Testis (tissue), 3 donors: Measurements from ENCODE around the gene RSPO3. TPM values are rescaled to one million over a fixed set of nuclear protein-coding genes. Genes with fewer than 3 reads are reported as not detected.
A peak's percentile ranks its signal among the peaks of the same experiment; 100 is the strongest.

Experiments used
- DNase-seq: peaks from one replicate; pipeline ENCODE4 v3.0.0-alpha.2; 2019
- H3K27ac ChIP-seq, 2 donors: fragments of 200-600 bp; sonication (generic); one replicate each; pipeline ENCODE4 v1.5.1; 2019
- H3K27me3 ChIP-seq: fragments of 200-600 bp; sonication (generic); one replicate; pipeline ENCODE4 v1.5.1; 2019
- H3K36me3 ChIP-seq: fragments of 200-600 bp; sonication (generic); one replicate; pipeline ENCODE4 v1.5.1; 2017; ENCODE audit warnings: low read depth; ENCODE audit errors: missing control alignments
- H3K4me1 ChIP-seq: fragments of 200-600 bp; sonication (generic); one replicate; pipeline ENCODE4 v1.5.1; 2019
- H3K4me3 ChIP-seq, 2 donors: fragments of 200-600 bp; sonication (generic); one replicate each; pipeline ENCODE4 v1.5.1; 2017 to 2019
- H3K9me3 ChIP-seq: fragments of 200-600 bp; sonication (generic); one replicate; pipeline ENCODE4 v1.5.1; 2017
- CTCF ChIP-seq, 3 experiments: fragments of 450-650 bp in 2 of 3; fragments of 200-600 bp in 1 of 3; sonication (generic) in 1 of 3; IDR thresholded peaks; one replicate each; pipeline ENCODE4 v1.5.1; 2016 to 2019; ENCODE audit warnings: antibody characterized with exemption in 3 of 3, mild to moderate bottlenecking in 2 of 3, moderate library complexity in 1 of 3
- POLR2A ChIP-seq: fragments of 450-650 bp; IDR thresholded peaks from one replicate; pipeline ENCODE4 v1.6.1; 2017; ENCODE audit warnings: antibody characterized with exemption, mild to moderate bottlenecking, moderate library complexity
- WGBS, 2 donors: methylation state at CpG; one replicate each; pipeline ENCODE4 v1.1.5; 2018; 5-methylcytosine and 5-hydroxymethylcytosine counted together
- intact Hi-C: fragments of 100-400 bp; cut with DNase I; formaldehyde crosslinking; loops from one replicate; pipeline ENCODE4 v1.15.1; 2023; ENCODE audit warnings: low total_unique reads
- polyA plus RNA-seq: library from polyadenylated mRNA; stranded (reverse); fragments of 350-450 nt; fragmentation: Illumina TruSeq; extraction: RNeasy Lipid Tissue Mini Kit (QIAGEN cat#74804); gene quantifications from one replicate; pipeline ENCODE4 v1.2.3, GENCODE V29; 2014; ENCODE audit warnings: low read depth, low replicate concordance; ENCODE audit not compliant: insufficient read depth
- total RNA-seq, 2 donors: library from RNA; depleted of rRNA; stranded (reverse); fragments of >200 nt; gene quantifications; one replicate each; pipeline ENCODE4 v1.2.3, GENCODE V29; 2016

The RSPO3 gene
- total and polyA plus RNA-seq, 3 donors from 2014 or later, result 0.06 to 6.6 (median 1.5) TPM

DNA sequence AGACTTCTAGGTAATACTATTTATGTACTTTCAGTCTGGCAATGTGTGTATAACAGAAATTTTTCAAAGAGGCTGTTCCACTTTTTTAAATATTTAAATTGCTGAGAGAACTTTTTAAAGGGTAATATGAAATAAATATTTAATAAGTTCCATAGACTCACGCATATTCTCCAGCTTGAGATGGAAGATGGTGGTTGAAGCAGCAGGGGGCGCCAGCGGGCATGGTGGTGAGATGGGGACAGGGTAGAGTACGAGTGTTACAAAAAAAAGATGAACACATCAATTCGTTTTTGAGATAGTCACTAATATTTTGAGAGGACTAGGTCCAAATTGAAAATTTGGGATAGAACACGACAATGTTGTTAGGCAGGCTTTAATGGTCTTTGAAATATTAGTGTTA is 68.4 kb downstream of the RSPO3 start:
- Histone ChIP-seq H3K36me3 (no peaks in the 10 kb centered on the region), H3K4me3 (no peak overlapping the region), H3K27ac (no peak overlapping the region), H3K27me3 (no peaks in the 10 kb centered on the region), H3K4me1 (no peaks in the 10 kb centered on the region), H3K9me3 (no peaks in the 10 kb centered on the region)
- peak; percentile 71 for DNase-seq
- intact Hi-C loops, result no loop called here
- TF ChIP-seq POLR2A (no peak), CTCF (IDR thresholded peaks at IDR 0.05) (peak in 1 of 3 experiments; percentile 46)
- WGBS, 2 donors, result 55 to 65% methylated on average over 6 of the region's 6 CpGs

- H3K27ac ChIP-seq, result no peak overlapping the region
- TF ChIP-seq POLR2A (no peak), CTCF (IDR thresholded peaks at IDR 0.05) (no peak)
- H3K9me3 ChIP-seq, result no peaks in the 10 kb centered on the region
- no peaks in the 10 kb centered on the region for H3K27me3 ChIP-seq
- WGBS, 2 donors, result 93 to 100% methylated on average over 1 of the region's 1 CpG
- DNase-seq, result no peak
- no peaks in the 10 kb centered on the region for H3K36me3 ChIP-seq
- intact Hi-C loops, result no loop called here
- no peak overlapping the region for H3K4me3 ChIP-seq
- H3K4me1 ChIP-seq, result no peaks in the 10 kb centered on the region
These were observed 70.3 kb downstream of the RSPO3 start for GRCh38 chr6:127188744-127189143.

DNA sequence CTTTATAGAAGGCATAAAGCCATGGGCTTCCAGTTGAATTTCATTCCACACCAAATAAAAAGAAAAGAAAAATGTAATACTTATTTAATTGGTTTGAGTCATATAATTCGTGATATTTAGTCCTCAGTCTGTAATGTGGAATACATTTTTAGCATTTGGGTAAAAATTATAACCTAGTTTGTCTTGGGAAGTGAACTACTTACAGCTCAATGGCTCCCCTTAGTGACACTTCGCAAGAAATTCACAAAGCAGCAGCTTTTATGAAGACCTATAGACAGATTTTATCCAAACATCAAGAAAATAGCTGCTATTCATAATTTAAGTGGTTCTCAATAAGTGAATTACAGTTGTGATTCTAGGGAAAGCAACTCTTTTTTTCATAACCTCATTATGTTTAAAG is 72.1 kb downstream of the RSPO3 start:
- Histone ChIP-seq H3K36me3 (no peaks in the 10 kb centered on the region), H3K4me3 (no peak overlapping the region), H3K27me3 (no peaks in the 10 kb centered on the region), H3K9me3 (no peaks in the 10 kb centered on the region), H3K27ac (no peak overlapping the region), H3K4me1 (no peaks in the 10 kb centered on the region)
- intact Hi-C loops, result no loop called here
- peak in 2 of 3 experiments; percentile 26 to 27 for TF ChIP-seq CTCF (IDR thresholded peaks at IDR 0.05)
- TF ChIP-seq POLR2A, result no peak
- no peak for DNase-seq
- WGBS, 2 donors, result 52 to 59% methylated on average over 2 of the region's 2 CpGs

GRCh38 chr6:127191716-127192115 is 73.2 kb downstream of the RSPO3 start:
- no peak for TF ChIP-seq POLR2A
- TF ChIP-seq CTCF (IDR thresholded peaks at IDR 0.05), result no peak
- no peaks in the 10 kb centered on the region for H3K36me3 ChIP-seq
- no peak overlapping the region for H3K4me3 ChIP-seq
- H3K27ac ChIP-seq, result no peak overlapping the region
- H3K4me1 ChIP-seq, result no peaks in the 10 kb centered on the region
- 82 to 85% methylated on average over 1 of the region's 1 CpG for WGBS, 2 donors
- no peak for DNase-seq
- intact Hi-C loops, result no loop called here
- H3K27me3 ChIP-seq, result no peaks in the 10 kb centered on the region
- no peaks in the 10 kb centered on the region for H3K9me3 ChIP-seq

- Histone ChIP-seq H3K36me3 (no peaks in the 10 kb centered on the region), H3K27ac (peak overlapping the region in 1 of 2 donors; percentile 8), H3K4me1 (no peaks in the 10 kb centered on the region), H3K27me3 (no peaks in the 10 kb centered on the region), H3K9me3 (no peaks in the 10 kb centered on the region), H3K4me3 (no peak overlapping the region)
- intact Hi-C loops, result no loop called here
- no peak for DNase-seq
- WGBS, 2 donors, result 61 to 62% methylated on average over 3 of the region's 3 CpGs
- no peak for TF ChIP-seq CTCF (IDR thresholded peaks at IDR 0.05)
- no peak for TF ChIP-seq POLR2A
These were observed 74.6 kb downstream of the RSPO3 start for GRCh38 chr6:127192911-127193541.
